Retinal pigment epithelial cell (primary cell): ENCODE data around the gene TNS1.

Experiments
- DNase-seq: peaks from one replicate; pipeline ENCODE4 v3.0.0-alpha.2; 2010; ENCODE audit warnings: low read depth
- H3K4me3 ChIP-seq: 2 replicates; pipeline ENCODE4 v1.5.1; 2011; ENCODE audit warnings: mild to moderate bottlenecking, low read length, control low read depth, moderate library complexity
- CTCF ChIP-seq: conservative IDR thresholded peaks from 2 replicates; pipeline ENCODE4 v1.5.1; 2011; ENCODE audit warnings: low read depth, low read length, control low read depth, inconsistent platforms

TNS1 gene

DNA sequence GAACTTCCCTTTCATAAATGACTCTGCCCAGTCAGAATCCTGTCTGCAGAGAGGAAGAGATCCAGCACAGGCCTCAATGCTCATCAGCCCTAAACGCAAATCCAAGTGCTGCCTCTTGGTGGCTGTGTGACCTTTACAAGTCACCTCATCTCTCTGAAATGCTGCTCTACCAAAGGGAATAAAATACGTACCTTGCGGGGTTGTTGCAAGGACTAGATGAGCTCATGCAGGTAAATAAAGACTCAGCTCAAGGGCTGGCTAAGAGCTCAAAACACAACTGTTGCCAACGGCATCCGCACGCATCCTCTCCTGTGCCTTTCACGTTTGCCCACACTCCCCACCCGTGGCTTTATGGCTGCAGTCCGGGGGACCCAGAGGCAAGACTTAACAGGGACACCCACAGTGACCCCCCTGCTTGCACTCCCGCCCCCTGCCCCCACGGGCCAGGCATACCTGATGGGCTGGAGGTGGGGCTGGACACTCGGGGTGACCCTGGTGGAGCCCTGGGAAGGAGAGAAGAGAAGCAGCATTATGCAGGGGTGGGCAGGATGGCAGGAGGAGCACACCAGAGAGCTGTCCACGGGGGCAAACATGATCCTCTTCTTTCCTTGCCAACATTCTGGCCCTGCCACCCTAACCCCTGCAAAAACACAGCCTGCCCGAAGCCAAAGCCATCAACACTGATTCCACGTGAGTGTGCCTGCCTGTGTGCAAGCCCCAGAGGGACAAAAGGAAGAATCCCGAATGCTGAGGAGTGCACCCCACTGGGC, 102.6 kb downstream of the TNS1 start:
- DNase-seq = no peak
- H3K4me3 ChIP-seq = no peak overlapping the region
- no peak for TF ChIP-seq CTCF

DNA sequence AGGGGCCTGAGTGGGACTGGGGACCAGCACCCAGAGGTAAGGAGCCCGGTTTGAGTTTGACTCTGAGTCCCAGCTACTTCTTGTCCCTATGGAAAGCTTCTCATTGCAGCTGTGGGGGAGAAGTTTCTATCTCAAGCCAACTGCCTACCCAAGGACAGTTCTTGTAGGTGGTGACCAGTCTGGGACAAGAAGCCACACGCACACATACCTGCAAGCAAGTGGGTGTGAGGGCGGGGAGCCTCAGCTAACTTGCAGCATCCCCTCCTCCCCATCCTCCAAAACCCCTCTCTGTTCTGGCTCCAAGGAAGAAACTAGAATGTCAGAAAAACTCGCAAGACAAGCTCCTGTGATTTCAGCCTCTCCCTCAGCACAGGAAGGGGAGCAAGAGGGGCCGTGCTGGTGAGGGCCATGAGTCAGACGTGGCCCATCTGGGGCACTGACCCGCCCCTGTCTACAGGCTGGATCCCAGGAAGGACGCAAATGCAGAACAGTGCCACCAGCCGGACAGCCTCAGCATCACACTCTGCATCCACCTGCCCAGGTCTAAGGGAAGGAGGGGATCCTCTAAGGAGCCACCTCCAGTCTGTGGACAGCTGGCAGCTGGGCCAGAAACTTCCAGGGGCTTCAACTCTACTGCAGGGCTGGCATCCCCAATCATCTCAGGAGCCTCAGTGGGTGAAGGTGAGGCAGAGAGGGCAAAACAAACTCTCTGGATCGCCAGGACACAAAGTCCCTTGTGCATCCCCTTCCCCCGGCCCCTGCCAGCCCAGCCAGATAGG, 103.4 kb downstream of the TNS1 start:
- peak; percentile 96 for TF ChIP-seq CTCF
- H3K4me3 ChIP-seq = no peak overlapping the region
- DNase-seq = peak; percentile 44

- H3K4me3 ChIP-seq = no peak overlapping the region
- DNase-seq = no peak
- TF ChIP-seq CTCF = no peak
These were observed 104.7 kb downstream of the TNS1 start for GRCh38 chr2:217897816-217898806.

DNA sequence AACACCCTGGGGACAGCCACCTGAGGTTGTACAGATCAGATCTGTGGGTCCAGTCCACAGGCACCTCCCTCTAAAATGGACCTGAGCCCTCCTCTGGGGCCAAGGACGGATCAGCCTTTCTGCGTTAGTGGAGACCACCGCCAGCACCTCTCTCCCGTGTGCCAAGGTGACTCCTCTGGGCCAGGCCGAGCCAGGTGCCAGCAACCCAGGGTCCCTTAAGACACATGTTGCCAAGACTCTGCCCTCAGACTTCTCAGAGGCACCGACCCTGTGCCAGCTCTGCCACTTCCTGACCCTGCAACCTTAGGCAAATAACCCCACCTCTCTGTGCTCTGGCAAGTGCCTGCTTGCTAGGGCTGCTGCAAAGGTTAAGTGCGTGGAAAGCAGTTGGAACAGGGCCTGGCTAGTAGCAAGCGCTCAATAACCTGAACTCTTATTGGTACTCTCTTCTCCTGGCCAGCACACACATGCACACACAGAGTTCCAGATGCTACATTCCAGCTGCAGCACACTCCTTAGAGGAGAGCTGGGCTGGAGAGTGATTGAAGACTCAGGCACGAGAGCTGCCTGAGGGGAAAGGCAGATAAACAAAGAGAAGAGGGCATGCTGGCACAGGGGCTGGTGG, 105.6 kb downstream of the TNS1 start:
- DNase-seq = no peak
- no peak for TF ChIP-seq CTCF
- H3K4me3 ChIP-seq = no peak overlapping the region

DNA sequence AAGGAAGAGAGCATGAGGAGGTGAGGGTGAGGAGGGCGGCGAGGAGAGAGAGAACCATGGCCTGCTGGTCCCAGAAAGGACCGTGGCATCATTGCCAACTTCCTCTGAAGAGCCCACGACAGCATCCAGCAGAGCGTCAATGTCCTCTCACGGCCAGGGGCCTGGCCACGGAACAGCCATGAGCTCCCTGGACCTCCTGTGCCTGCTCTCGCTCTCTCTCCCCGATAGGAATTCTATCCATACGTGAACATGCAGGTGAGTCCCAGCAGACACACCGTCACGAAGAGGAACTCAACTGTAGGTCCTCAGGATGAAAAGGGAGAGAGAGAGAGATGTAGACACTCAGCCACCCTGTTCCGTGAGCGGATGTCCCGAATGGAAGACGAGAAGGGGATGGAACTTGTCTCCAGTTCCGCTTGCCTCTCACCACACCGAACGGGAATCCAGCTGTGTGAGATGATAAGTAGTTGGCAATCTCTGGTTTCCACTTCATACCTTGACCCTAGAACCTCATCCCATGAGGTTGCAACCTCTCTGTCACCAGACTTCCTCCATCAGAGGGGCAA, 107.6 kb downstream of the TNS1 start:
- no peak for TF ChIP-seq CTCF
- no peak for DNase-seq
- H3K4me3 ChIP-seq = no peak overlapping the region

DNA sequence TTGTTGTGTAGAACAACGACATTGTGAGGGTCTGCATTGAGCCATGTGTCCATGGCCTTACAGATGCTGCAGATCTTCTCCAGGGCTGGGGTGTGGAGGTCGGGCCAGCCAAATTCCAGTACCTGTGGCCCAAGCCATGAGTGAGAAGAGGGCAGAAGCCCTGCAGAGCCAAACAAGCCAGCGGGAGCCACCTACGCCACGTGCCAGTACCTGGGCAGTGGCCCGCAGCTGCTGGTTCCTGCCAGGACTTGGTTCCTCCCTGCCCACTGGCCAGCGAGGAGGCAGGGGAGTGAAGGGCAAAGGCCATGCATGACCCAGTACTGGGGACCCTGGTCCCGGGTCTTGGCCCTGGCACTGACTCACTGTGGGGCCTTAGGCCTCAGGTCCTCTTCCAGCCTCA, 109.4 kb downstream of the TNS1 start:
- no peak for DNase-seq
- TF ChIP-seq CTCF = no peak
- H3K4me3 ChIP-seq = no peak overlapping the region
